WTC11 (cell line): ENCODE measurements around the gene RNF208. TPM values are rescaled to one million over a fixed set of nuclear protein-coding genes. Genes with fewer than 3 reads are reported as not detected.
A peak's percentile ranks its signal among the peaks of the same experiment; 100 is the strongest.

Experiments used
- ATAC-seq: fragments of 200-7000 bp; cut with Tn5 transposase; 2 replicates; pipeline ENCODE4 v1.10.0; 2021; ENCODE audit warnings: mild to moderate bottlenecking, moderate library complexity
- CTCF ChIA-PET: fragments of 300-600 bp; sonication (Branson Sonifier 250); formaldehyde crosslinking; loops from one replicate; lab custom pipeline; 2021; ENCODE audit warnings: antibody characterized with exemption; lab: Charles Lee
- POLR2A ChIA-PET: fragments of 350-600 bp; sonication (Branson Sonifier 250); formaldehyde crosslinking; loops from one replicate; lab custom pipeline; 2021; ENCODE audit warnings: antibody characterized with exemption; lab: Charles Lee
- DNase-seq: peaks from one replicate; pipeline ENCODE4 v3.0.0; 2021; ENCODE audit warnings: low spot score
- H3K27ac Mint-ChIP-seq: 2 replicates; pipeline ENCODE4 v1.8.0; 2021; ENCODE audit warnings: mixed read lengths
- H3K27me3 Mint-ChIP-seq: 2 replicates; pipeline ENCODE4 v1.8.0; 2021; ENCODE audit warnings: low read depth, mild to moderate bottlenecking, moderate library complexity, mixed read lengths
- H3K36me3 Mint-ChIP-seq: 2 replicates; pipeline ENCODE4 v1.8.0; 2021; ENCODE audit warnings: mixed read lengths
- H3K4me1 Mint-ChIP-seq: 2 replicates; pipeline ENCODE4 v1.8.0; 2022; ENCODE audit warnings: mixed read lengths
- H3K4me3 Mint-ChIP-seq: 2 replicates; pipeline ENCODE4 v1.8.0; 2021; ENCODE audit warnings: mild to moderate bottlenecking, moderate library complexity, mixed read lengths
- H3K9me3 Mint-ChIP-seq: 2 replicates; pipeline ENCODE4 v1.8.0; 2021; ENCODE audit warnings: mixed read lengths
- CBFB ChIP-seq: sonication (generic); formaldehyde crosslinking; IDR thresholded peaks from 2 replicates; pipeline ENCODE4 v1.8.1; 2022; ENCODE audit warnings: mild to moderate bottlenecking, low read depth, missing genetic modification reagents
- CREB1 ChIP-seq: sonication (generic); formaldehyde crosslinking; IDR thresholded peaks from 2 replicates; pipeline ENCODE4 v1.8.0; 2023; ENCODE audit warnings: mild to moderate bottlenecking, missing genetic modification reagents
- ESRRA ChIP-seq: sonication (generic); formaldehyde crosslinking; IDR thresholded peaks from 2 replicates; pipeline ENCODE4 v1.8.1; 2022; ENCODE audit warnings: mild to moderate bottlenecking, missing genetic modification reagents, borderline replicate concordance
- FOXP1 ChIP-seq: sonication (generic); formaldehyde crosslinking; IDR thresholded peaks from 2 replicates; pipeline ENCODE4 v1.8.0; 2022; ENCODE audit warnings: missing genetic modification reagents, mild to moderate bottlenecking, moderate library complexity, borderline replicate concordance
- FOXP4 ChIP-seq: sonication (generic); formaldehyde crosslinking; IDR thresholded peaks from 2 replicates; pipeline ENCODE4 v1.8.0; 2022; ENCODE audit warnings: mild to moderate bottlenecking, missing genetic modification reagents
- GRHL2 ChIP-seq: fragments of 250-450 bp; sonication (Bioruptor Pico); IDR thresholded peaks from 2 replicates; pipeline ENCODE4 v1.8.0; 2022; ENCODE audit warnings: mild to moderate bottlenecking, moderate library complexity; ENCODE audit not compliant: insufficient replicate concordance, severe bottlenecking
- HMGA2 ChIP-seq: fragments of 250-450 bp; sonication (Bioruptor Pico); IDR thresholded peaks from 2 replicates; pipeline ENCODE4 v1.4.0; 2021; ENCODE audit warnings: mild to moderate bottlenecking, moderate library complexity
- IRF1 ChIP-seq: sonication (generic); formaldehyde crosslinking; IDR thresholded peaks from 2 replicates; pipeline ENCODE4 v1.8.0; 2023; ENCODE audit warnings: missing genetic modification reagents
- MYBL2 ChIP-seq: sonication (generic); formaldehyde crosslinking; IDR thresholded peaks from 2 replicates; pipeline ENCODE4 v1.8.1; 2023; ENCODE audit warnings: mild to moderate bottlenecking, moderate library complexity, missing genetic modification reagents
- NR1H2 ChIP-seq: sonication (generic); formaldehyde crosslinking; IDR thresholded peaks from 2 replicates; pipeline ENCODE4 v1.9.0; 2021; ENCODE audit warnings: mild to moderate bottlenecking, moderate library complexity, missing genetic modification reagents
- SMAD3 ChIP-seq: sonication (generic); formaldehyde crosslinking; IDR thresholded peaks from 2 replicates; pipeline ENCODE4 v1.8.0; 2022; ENCODE audit warnings: missing genetic modification reagents, mild to moderate bottlenecking, borderline replicate concordance
- TCF7 ChIP-seq: sonication (generic); formaldehyde crosslinking; IDR thresholded peaks from 2 replicates; pipeline ENCODE4 v1.8.0; 2022; ENCODE audit warnings: mild to moderate bottlenecking, low read depth, missing genetic modification reagents, moderate library complexity
- TP53 ChIP-seq: sonication (generic); formaldehyde crosslinking; IDR thresholded peaks from 2 replicates; pipeline ENCODE4 v1.8.1; 2023; ENCODE audit warnings: mild to moderate bottlenecking, missing genetic modification reagents
- ZNF219 ChIP-seq: sonication (generic); formaldehyde crosslinking; IDR thresholded peaks from 2 replicates; pipeline ENCODE4 v1.8.0; 2023; ENCODE audit warnings: missing genetic modification reagents, mild to moderate bottlenecking, borderline replicate concordance
- ZNF263 ChIP-seq: sonication (generic); formaldehyde crosslinking; IDR thresholded peaks from 2 replicates; pipeline ENCODE4 v1.8.1; 2022; ENCODE audit warnings: low read depth, mild to moderate bottlenecking, moderate library complexity, missing genetic modification reagents
- ZNF396 ChIP-seq: fragments of 250-450 bp; sonication (Bioruptor Pico); IDR thresholded peaks from 2 replicates; pipeline ENCODE4 v1.8.0; 2021; ENCODE audit warnings: mild to moderate bottlenecking, moderate library complexity, borderline replicate concordance
- ZNF416 ChIP-seq: fragments of 250-450 bp; sonication (Bioruptor Pico); IDR thresholded peaks from 2 replicates; pipeline ENCODE4 v1.9.0; 2021; ENCODE audit warnings: mild to moderate bottlenecking, inconsistent platforms
- ZNF423 ChIP-seq: fragments of 250-450 bp; sonication (Bioruptor Pico); IDR thresholded peaks from 2 replicates; pipeline ENCODE4 v2.1.2; 2022; ENCODE audit warnings: mild to moderate bottlenecking, moderate library complexity
- ZNF425 ChIP-seq: fragments of 250-450 bp; sonication (Bioruptor Pico); conservative IDR thresholded peaks from 2 replicates; pipeline ENCODE4 v1.9.0; 2021; ENCODE audit warnings: mild to moderate bottlenecking
- ZNF532 ChIP-seq: fragments of 250-450 bp; sonication (Bioruptor Pico); IDR thresholded peaks from 2 replicates; pipeline ENCODE4 v1.9.0; 2021; ENCODE audit warnings: mild to moderate bottlenecking, borderline replicate concordance
- ZNF671 ChIP-seq: fragments of 250-450 bp; sonication (Bioruptor Pico); IDR thresholded peaks from 2 replicates; pipeline ENCODE4 v1.8.0; 2021; ENCODE audit warnings: mild to moderate bottlenecking
- total RNA-seq: library from RNA; stranded (reverse); gene quantifications from 3 replicates; pipeline ENCODE4 v1.2.3, GENCODE V29; 2021
- TF ChIP-seq, protein P1 (sequence below): fragments of 250-450 bp; sonication (Bioruptor Pico); IDR thresholded peaks from 2 replicates; pipeline ENCODE4 v2.1.2; 2022; ENCODE audit warnings: mild to moderate bottlenecking, moderate library complexity

The RNF208 gene
- total RNA-seq, 1 experiment from 2014 or later: 14.8 TPM

DNA sequence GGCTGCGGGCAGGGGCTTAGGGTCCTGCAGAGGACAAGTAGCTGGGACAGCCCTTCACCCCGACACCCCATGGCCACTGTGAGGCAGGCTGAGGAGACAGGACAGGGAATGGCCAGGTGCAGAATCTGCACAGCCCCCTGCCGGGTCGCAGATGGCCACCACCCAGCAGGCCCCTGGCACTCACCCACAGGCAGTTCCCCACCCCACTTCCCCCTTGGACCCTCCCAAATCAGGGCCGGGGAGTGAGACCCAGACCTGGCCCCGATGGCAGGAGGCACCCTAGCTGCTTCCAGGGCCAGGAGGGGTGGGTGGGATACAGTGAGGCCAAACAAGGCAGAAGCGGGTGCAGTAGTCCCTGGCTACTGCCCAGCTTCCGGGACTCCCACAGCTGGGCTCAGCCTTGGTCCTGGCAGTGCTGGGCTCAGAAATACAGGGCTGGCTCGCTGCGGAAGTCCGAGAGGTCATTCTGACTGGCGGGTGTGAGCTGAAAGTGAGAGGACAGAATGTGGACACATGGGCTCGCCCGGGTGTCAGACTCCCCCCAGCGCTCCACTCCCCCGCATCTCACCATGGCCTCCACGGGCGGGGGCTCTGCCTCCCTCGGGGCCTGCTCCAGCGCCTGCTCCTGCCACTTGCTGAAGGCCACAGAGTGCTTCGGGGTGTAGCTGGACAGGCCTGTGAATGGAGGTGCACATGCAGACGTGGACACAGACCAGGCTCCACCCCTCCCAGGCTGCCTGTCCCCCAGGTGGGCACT, 30.2 kb downstream of the RNF208 start (continued):
- TF ChIP-seq TP53 (CRISPR knock-in tag) (no peak), ZNF416 (CRISPR knock-in tag) (no peak), MYBL2 (CRISPR knock-in tag) (no peak), FOXP1 (no peak), IRF1 (no peak)

GRCh38 chr9:137191245-137191644, 30.8 kb downstream of the RNF208 start:
- Mint-ChIP-seq H3K9me3 (no peaks in the 10 kb centered on the region), H3K4me1 (peaks cover 25% of the 10 kb centered on the region), H3K27ac (no peak overlapping the region)
- TF ChIP-seq ZNF532 (no peak), ZNF423 (CRISPR knock-in tag) (no peak), ZNF219 (no peak)
- TF ChIP-seq, all 79 proteins: peak for 0
- Mint-ChIP-seq H3K36me3 (no peaks in the 10 kb centered on the region; the same call in 1 of the 2 replicates), H3K27me3 (no peaks in the 10 kb centered on the region), H3K4me3 (peak overlapping the region; percentile 55)
- DNase-seq (no peak), ATAC-seq (no peak)
- ChIA-PET POLR2A (interaction anchor here (1.2 to 2.3 kb wide), 2 partner anchors 10 to 19 kb away, joined by 3 to 13 read pairs; partner anchors contain the start of genes TMEM210 and TPRN), CTCF (interaction anchor here (0.9 to 3.2 kb wide), 8 partner anchors 14 to 189 kb away, joined by 3 to 24 read pairs (median 6); partner anchors contain the start of gene RNF224)

GRCh38 chr9:137190315-137190856, 31.7 kb downstream of the RNF208 start:
- Mint-ChIP-seq H3K27me3 (no peaks in the 10 kb centered on the region), H3K9me3 (no peaks in the 10 kb centered on the region), H3K4me1 (peaks cover 24% of the 10 kb centered on the region), H3K27ac (peak overlapping the region; percentile 63; the same call in 1 of the 2 replicates), H3K36me3 (no peaks in the 10 kb centered on the region; the same call in 1 of the 2 replicates), H3K4me3 (peak overlapping the region; percentile 55)
- ATAC-seq (no peak), DNase-seq (no peak)
- POLR2A ChIA-PET: interaction anchor here (2.3 kb wide), 1 partner anchor 10 kb away, joined by 13 read pairs; the partner anchor contains the start of gene TPRN
- CTCF ChIA-PET: interaction anchor here (0.6 to 3.2 kb wide), 7 partner anchors 9 to 155 kb away, joined by 3 to 24 read pairs (median 4); partner anchors contain the start of gene RNF224
- TF ChIP-seq, protein P1, sequence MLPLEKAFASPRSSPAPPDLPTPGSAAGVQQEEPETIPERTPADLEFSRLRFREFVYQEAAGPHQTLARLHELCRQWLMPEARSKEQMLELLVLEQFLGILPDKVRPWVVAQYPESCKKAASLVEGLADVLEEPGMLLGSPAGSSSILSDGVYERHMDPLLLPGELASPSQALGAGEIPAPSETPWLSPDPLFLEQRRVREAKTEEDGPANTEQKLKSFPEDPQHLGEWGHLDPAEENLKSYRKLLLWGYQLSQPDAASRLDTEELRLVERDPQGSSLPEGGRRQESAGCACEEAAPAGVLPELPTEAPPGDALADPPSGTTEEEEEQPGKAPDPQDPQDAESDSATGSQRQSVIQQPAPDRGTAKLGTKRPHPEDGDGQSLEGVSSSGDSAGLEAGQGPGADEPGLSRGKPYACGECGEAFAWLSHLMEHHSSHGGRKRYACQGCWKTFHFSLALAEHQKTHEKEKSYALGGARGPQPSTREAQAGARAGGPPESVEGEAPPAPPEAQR (CRISPR knock-in tag): no peak
- no peak for TF ChIP-seq HMGA2 (CRISPR knock-in tag)
- no peak for TF ChIP-seq TCF7
- no peak for TF ChIP-seq ZNF263
- TF ChIP-seq ZNF671 (CRISPR knock-in tag): no peak
- no peak for TF ChIP-seq FOXP4
- TF ChIP-seq CREB1 (CRISPR knock-in tag): no peak
- no peak for TF ChIP-seq GRHL2
- TF ChIP-seq NR1H2 (CRISPR knock-in tag): no peak
- TF ChIP-seq FOXP1: no peak
- no peak for TF ChIP-seq CBFB
- TF ChIP-seq SMAD3 (CRISPR knock-in tag): no peak
- TF ChIP-seq ESRRA: no peak
- TF ChIP-seq ZNF425 (CRISPR knock-in tag): no peak
- TF ChIP-seq ZNF396: no peak
